Ammon's horn (tissue), 1 donor: ENCODE data around the gene IL18.
A peak's percentile ranks its signal among the peaks of the same experiment; 100 is the strongest.
"Not testable (repeated sequence)": the region's sequence is repeated elsewhere in the genome, so short reads cannot be mapped to it uniquely, and the experiment has no call there.

Experiments used
- DNase-seq: peaks from one replicate; pipeline ENCODE4 v3.0.0-alpha.2; 2016; ENCODE audit warnings: low spot score

Gene IL18

GRCh38 chr11:112163875-112164685, at the start of gene IL18:
Gene IL18 (minus strand): TSS chr11:112164094. CDS start chr11:112155053, 9,041 bp downstream.
- peak; percentile 68 for DNase-seq

GRCh38 chr11:112212710-112213109, 48.8 kb upstream of the IL18 start:
- DNase-seq: no peak

GRCh38 chr11:112212290-112212689, 48.4 kb upstream of the IL18 start:
- DNase-seq: no peak

- DNase-seq: no peak
Observed at GRCh38 chr11:112211536-112211935, 47.6 kb upstream of the IL18 start.

- no peak for DNase-seq
Observed at GRCh38 chr11:112210890-112211289, 47.0 kb upstream of the IL18 start.

- no peak for DNase-seq
Observed at GRCh38 chr11:112206071-112206470, 42.2 kb upstream of the IL18 start.

GRCh38 chr11:112200252-112200651, 36.4 kb upstream of the IL18 start:
- no peak for DNase-seq

GRCh38 chr11:112199101-112199500, 35.2 kb upstream of the IL18 start:
- not testable (repeated sequence) for DNase-seq

- DNase-seq: no peak
Observed at GRCh38 chr11:112196519-112197087, 32.7 kb upstream of the IL18 start.

- DNase-seq: no peak
Observed at GRCh38 chr11:112195951-112196351, 32.1 kb upstream of the IL18 start.

GRCh38 chr11:112195113-112195512, 31.2 kb upstream of the IL18 start:
- DNase-seq: not testable (repeated sequence)

- DNase-seq: no peak
Observed at GRCh38 chr11:112186304-112186703, 22.4 kb upstream of the IL18 start.

GRCh38 chr11:112185883-112186282, 22.0 kb upstream of the IL18 start:
- DNase-seq: no peak

GRCh38 chr11:112182867-112183266, 19.0 kb upstream of the IL18 start:
- no peak for DNase-seq

GRCh38 chr11:112179601-112180000, 15.7 kb upstream of the IL18 start:
- DNase-seq: peak; percentile 80

GRCh38 chr11:112178936-112179335, 15.0 kb upstream of the IL18 start:
- DNase-seq: no peak

- no peak for DNase-seq
Observed at GRCh38 chr11:112178428-112178827, 14.5 kb upstream of the IL18 start.

GRCh38 chr11:112177589-112177988, 13.7 kb upstream of the IL18 start:
- DNase-seq: no peak

- no peak for DNase-seq
Observed at GRCh38 chr11:112176077-112176476, 12.2 kb upstream of the IL18 start.

GRCh38 chr11:112175599-112175952, 11.7 kb upstream of the IL18 start:
- no peak for DNase-seq

- DNase-seq: peak; percentile 92
Observed at GRCh38 chr11:112174789-112175598, 11.1 kb upstream of the IL18 start, which contains the start of gene BCO2. Gene BCO2 (plus strand): TSS chr11:112175512. CDS start chr11:112175602, 90 bp downstream.

GRCh38 chr11:112173152-112173551, 9.3 kb upstream of the IL18 start:
- no peak for DNase-seq
